K562 (cell line): ENCODE data around the gene DZIP1. TPM values are rescaled to one million over a fixed set of nuclear protein-coding genes. Genes with fewer than 3 reads are reported as not detected.

Experiments used
- BACH1 ChIP-seq: fragments of 200-800 bp; sonication (Bioruptor generic); IDR thresholded peaks from 2 replicates; pipeline ENCODE4 v1.6.1; 2016; ENCODE audit warnings: missing genetic modification characterization, missing compliant biosample characterization
- CBFA2T3 ChIP-seq: fragments of 450-650 bp; IDR thresholded peaks from 2 replicates; pipeline ENCODE4 v1.6.1; 2017
- CC2D1A ChIP-seq: fragments of 450-650 bp; IDR thresholded peaks from 2 replicates; pipeline ENCODE4 v1.6.1; 2017; ENCODE audit warnings: mild to moderate bottlenecking
- ESRRA ChIP-seq: fragments of 450-650 bp; IDR thresholded peaks from 2 replicates; pipeline ENCODE4 v1.6.1; 2014; ENCODE audit warnings: low read depth, mild to moderate bottlenecking, moderate library complexity, borderline replicate concordance
- FOXJ3 ChIP-seq: sonication (generic); formaldehyde crosslinking; IDR thresholded peaks from 2 replicates; pipeline ENCODE4 v1.4.0; 2020; ENCODE audit warnings: mild to moderate bottlenecking, missing genetic modification reagents
- GATA2 ChIP-seq: sonication (generic); formaldehyde crosslinking; IDR thresholded peaks from 2 replicates; pipeline ENCODE4 v1.4.0; 2020; ENCODE audit warnings: mild to moderate bottlenecking, missing genetic modification reagents
- GTF2B ChIP-seq: IDR thresholded peaks from 2 replicates; pipeline ENCODE4 v1.6.1; 2011; ENCODE audit not compliant: insufficient read length; ENCODE audit errors: extremely low read depth
- NFIX ChIP-seq: fragments of 250-450 bp; sonication (Bioruptor Pico); IDR thresholded peaks from 2 replicates; pipeline ENCODE4 v1.4.0; 2020; ENCODE audit warnings: low read depth, mild to moderate bottlenecking, moderate library complexity
- STAT5A ChIP-seq: IDR thresholded peaks from 2 replicates; pipeline ENCODE4 v1.6.1; 2012; ENCODE audit warnings: low read length, inconsistent platforms, borderline replicate concordance
- TRIM24 ChIP-seq, 2 experiments: fragments of 450-650 bp; IDR thresholded peaks; 2 replicates each; pipeline ENCODE4 v1.6.1; 2016
- USF1 ChIP-seq: sonication (generic); formaldehyde crosslinking; IDR thresholded peaks from 2 replicates; pipeline ENCODE4 v1.9.0; 2022; ENCODE audit warnings: mild to moderate bottlenecking, missing genetic modification reagents
- ZBTB33 ChIP-seq: sonication (generic); formaldehyde crosslinking; IDR thresholded peaks from 2 replicates; pipeline ENCODE4 v1.8.1; 2023; ENCODE audit warnings: mild to moderate bottlenecking, missing genetic modification reagents
- ZBTB8A ChIP-seq: fragments of 450-650 bp; IDR thresholded peaks from 2 replicates; pipeline ENCODE4 v1.6.1; 2018; ENCODE audit warnings: mild to moderate bottlenecking, moderate library complexity; ENCODE audit not compliant: partially characterized antibody
- ZFP91 ChIP-seq: sonication (generic); formaldehyde crosslinking; IDR thresholded peaks from 2 replicates; pipeline ENCODE4 v1.8.0; 2022; ENCODE audit warnings: mild to moderate bottlenecking, missing genetic modification reagents
- ZNF175 ChIP-seq: fragments of 200-800 bp; sonication (Bioruptor generic); IDR thresholded peaks from 2 replicates; pipeline ENCODE4 v1.6.1; 2016; ENCODE audit warnings: low read depth, mild to moderate bottlenecking, missing genetic modification characterization, missing compliant biosample characterization
- ZSCAN32 ChIP-seq: fragments of 450-650 bp; formaldehyde crosslinking; IDR thresholded peaks from 2 replicates; pipeline ENCODE4 v1.4.0; 2020; ENCODE audit warnings: mild to moderate bottlenecking, moderate library complexity
- polyA plus RNA-seq, 8 experiments: library from polyadenylated mRNA; depleted of rRNA in 4 of 8; stranded (reverse) in 5 of 8; unstranded in 3 of 8; fragments of >200 nt; fragmentation: Nextera tagmentation in 2 of 8; fragmentation: Illumina TruSeq in 1 of 8; extraction: Ambion mirVana in 2 of 8; extraction: Trizol in 1 of 8; gene quantifications; 2 replicates each; pipeline versions ENCODE4 v1.2.1 to v1.2.3, GENCODE V29; 2011 to 2014; ENCODE audit warnings: inconsistent platforms in 1 of 8, missing spikeins in 1 of 8
- total RNA-seq, 7 experiments: library from RNA; depleted of rRNA in 6 of 7; stranded (reverse); fragments of >200 nt in 6 of 7; fragmentation: Illumina TruSeq in 2 of 7; extraction: Trizol in 2 of 7; gene quantifications; 2 replicates each; pipeline versions ENCODE4 v1.2.1 to v1.2.3, GENCODE V29; 2011 to 2021; ENCODE audit warnings: low replicate concordance in 1 of 7
- TF ChIP-seq, protein P1 (sequence below): fragments of 250-450 bp; sonication (Bioruptor Pico); IDR thresholded peaks from 2 replicates; pipeline ENCODE4 v1.5.0; 2021; ENCODE audit warnings: mild to moderate bottlenecking, borderline replicate concordance
- TF ChIP-seq, protein P2 (sequence below), 2 experiments: IDR thresholded peaks; 2 replicates each; pipeline ENCODE4 v1.6.1; 2012; ENCODE audit warnings: improper control_type of control experiment in 2 of 2, low read depth in 2 of 2, low read length in 2 of 2, borderline replicate concordance in 1 of 2

The DZIP1 gene
- total and polyA plus RNA-seq, 9 of the 15 experiments (the other 6 are each of a cell fraction or from before 2014, with no cell fraction given): 0.07 TPM; not detected in 8

DNA sequence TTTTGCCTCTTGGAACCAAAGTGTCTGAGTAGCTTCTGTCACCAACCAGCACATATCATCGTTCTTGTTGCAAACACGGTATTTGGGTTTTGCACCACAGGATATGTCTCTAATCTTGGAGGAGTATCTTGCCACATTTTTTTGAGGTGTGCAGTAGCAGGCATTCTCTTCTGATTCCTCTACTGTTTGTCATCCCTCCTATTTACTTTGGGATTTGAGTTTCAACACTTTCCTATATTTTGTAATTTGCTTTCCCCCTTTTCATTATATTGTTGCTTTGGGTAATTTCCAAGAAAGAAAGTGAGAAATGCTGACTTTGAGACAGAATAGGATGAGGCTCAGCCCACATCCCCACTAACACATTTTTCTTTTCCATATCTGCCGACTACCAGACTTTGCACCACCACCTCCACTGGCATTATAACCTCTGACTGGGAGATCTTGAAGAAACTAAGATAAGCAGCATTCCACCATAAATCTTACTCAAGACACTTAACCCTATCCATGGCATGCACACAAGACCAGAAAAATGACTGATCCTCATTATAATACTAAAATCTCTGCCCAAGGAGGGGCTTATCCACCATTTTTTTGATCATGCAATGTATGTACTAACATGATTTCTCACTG, 12.0 kb upstream of the DZIP1 start (continued):
- TF ChIP-seq, protein P1, sequence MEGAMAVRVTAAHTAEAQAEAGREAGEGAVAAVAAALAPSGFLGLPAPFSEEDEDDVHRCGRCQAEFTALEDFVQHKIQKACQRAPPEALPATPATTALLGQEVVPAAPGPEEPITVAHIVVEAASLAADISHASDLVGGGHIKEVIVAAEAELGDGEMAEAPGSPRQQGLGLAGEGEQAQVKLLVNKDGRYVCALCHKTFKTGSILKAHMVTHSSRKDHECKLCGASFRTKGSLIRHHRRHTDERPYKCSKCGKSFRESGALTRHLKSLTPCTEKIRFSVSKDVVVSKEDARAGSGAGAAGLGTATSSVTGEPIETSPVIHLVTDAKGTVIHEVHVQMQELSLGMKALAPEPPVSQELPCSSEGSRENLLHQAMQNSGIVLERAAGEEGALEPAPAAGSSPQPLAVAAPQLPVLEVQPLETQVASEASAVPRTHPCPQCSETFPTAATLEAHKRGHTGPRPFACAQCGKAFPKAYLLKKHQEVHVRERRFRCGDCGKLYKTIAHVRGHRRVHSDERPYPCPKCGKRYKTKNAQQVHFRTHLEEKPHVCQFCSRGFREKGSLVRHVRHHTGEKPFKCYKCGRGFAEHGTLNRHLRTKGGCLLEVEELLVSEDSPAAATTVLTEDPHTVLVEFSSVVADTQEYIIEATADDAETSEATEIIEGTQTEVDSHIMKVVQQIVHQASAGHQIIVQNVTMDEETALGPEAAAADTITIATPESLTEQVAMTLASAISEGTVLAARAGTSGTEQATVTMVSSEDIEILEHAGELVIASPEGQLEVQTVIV (CRISPR knock-in tag): no peak
- no peak for TF ChIP-seq ZBTB33 (CRISPR knock-in tag)
- no peak for TF ChIP-seq CC2D1A
- TF ChIP-seq TRIM24 (IDR thresholded peaks at IDR 0.05): peak in 1 of 2 experiments; percentile 44; a peak in 1 of 4 replicates
- TF ChIP-seq STAT5A: peak; percentile 19; the same call in 1 of the 2 replicates
- TF ChIP-seq, protein P2, sequence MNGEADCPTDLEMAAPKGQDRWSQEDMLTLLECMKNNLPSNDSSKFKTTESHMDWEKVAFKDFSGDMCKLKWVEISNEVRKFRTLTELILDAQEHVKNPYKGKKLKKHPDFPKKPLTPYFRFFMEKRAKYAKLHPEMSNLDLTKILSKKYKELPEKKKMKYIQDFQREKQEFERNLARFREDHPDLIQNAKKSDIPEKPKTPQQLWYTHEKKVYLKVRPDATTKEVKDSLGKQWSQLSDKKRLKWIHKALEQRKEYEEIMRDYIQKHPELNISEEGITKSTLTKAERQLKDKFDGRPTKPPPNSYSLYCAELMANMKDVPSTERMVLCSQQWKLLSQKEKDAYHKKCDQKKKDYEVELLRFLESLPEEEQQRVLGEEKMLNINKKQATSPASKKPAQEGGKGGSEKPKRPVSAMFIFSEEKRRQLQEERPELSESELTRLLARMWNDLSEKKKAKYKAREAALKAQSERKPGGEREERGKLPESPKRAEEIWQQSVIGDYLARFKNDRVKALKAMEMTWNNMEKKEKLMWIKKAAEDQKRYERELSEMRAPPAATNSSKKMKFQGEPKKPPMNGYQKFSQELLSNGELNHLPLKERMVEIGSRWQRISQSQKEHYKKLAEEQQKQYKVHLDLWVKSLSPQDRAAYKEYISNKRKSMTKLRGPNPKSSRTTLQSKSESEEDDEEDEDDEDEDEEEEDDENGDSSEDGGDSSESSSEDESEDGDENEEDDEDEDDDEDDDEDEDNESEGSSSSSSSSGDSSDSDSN (IDR thresholded peaks at IDR 0.05; ENCODE audit: borderline replicate concordance in 1 of 2, low read depth in 2 of 2, low read length in 2 of 2): no peak
- no peak for TF ChIP-seq ZFP91
- no peak for TF ChIP-seq ESRRA
- TF ChIP-seq BACH1 (tag): no peak
- TF ChIP-seq ZBTB8A: no peak
- no peak for TF ChIP-seq GTF2B
- no peak for TF ChIP-seq NFIX (CRISPR knock-in tag)
- TF ChIP-seq ZSCAN32 (CRISPR knock-in tag): no peak
- no peak for TF ChIP-seq FOXJ3 (CRISPR knock-in tag)
- no peak for TF ChIP-seq ZNF175 (CRISPR knock-in tag)
- TF ChIP-seq USF1 (CRISPR knock-in tag): no peak
- peak; percentile 87 for TF ChIP-seq CBFA2T3
- no peak for TF ChIP-seq GATA2 (CRISPR knock-in tag)
